ENCODE measurements around the gene CALR3.
"Not testable (repeated sequence)": the region's sequence is repeated elsewhere in the genome, so short reads cannot be mapped to it uniquely, and the experiment has no call there.

CALR3 gene, protein sequence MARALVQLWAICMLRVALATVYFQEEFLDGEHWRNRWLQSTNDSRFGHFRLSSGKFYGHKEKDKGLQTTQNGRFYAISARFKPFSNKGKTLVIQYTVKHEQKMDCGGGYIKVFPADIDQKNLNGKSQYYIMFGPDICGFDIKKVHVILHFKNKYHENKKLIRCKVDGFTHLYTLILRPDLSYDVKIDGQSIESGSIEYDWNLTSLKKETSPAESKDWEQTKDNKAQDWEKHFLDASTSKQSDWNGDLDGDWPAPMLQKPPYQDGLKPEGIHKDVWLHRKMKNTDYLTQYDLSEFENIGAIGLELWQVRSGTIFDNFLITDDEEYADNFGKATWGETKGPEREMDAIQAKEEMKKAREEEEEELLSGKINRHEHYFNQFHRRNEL

DNA sequence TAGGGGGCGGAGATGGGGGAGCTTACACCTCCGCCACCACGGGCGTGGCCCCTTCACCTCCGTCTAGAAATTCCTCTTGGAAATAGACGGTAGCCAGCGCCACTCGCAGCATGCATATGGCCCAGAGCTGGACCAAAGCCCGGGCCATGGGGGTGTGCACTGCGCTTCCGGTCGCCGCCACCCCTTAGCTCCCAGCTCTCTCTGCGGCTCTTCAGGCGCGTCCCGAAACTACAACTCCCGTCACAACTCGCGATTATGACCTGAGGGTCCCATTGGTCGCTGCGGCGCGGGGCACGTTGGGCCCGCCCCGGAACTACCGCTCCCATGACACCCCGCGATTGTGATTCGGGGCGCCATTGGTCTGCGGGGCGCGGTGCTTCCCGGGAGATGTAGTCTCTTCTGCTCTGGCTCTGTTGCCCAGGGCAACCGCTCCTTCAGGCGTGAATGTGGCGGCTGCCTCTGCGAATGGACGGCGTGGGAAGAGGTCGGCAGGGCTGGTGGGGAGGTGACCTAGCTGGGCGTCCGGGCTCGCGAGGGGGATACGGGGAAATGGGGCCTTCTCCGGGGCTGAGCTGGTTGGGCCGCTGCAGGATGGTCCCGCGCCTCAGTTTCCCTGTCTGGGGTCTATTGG lies at the start of gene CALR3, which contains the start of gene C19orf44:
TSS of gene CALR3 (minus strand) at position 186 of the 631 bp plus-strand sequence. CDS start at position 148, 38 bp downstream.
TSS of gene C19orf44 (plus strand) at position 413 of the 631 bp plus-strand sequence. CDS start 4,399 bp downstream, outside the sequence.
- peak; percentile 97 for DNase-seq (ENCODE audit: low read depth in 2 of 2)

- no peak for DNase-seq (ENCODE audit: low read depth in 2 of 2)
Measured at GRCh38 chr19:16544473-16545231, 48.7 kb upstream of the CALR3 start.

GRCh38 chr19:16543734-16544133 lies 47.8 kb upstream of the CALR3 start:
- not testable (repeated sequence) for DNase-seq (ENCODE audit: low read depth in 2 of 2)

DNA sequence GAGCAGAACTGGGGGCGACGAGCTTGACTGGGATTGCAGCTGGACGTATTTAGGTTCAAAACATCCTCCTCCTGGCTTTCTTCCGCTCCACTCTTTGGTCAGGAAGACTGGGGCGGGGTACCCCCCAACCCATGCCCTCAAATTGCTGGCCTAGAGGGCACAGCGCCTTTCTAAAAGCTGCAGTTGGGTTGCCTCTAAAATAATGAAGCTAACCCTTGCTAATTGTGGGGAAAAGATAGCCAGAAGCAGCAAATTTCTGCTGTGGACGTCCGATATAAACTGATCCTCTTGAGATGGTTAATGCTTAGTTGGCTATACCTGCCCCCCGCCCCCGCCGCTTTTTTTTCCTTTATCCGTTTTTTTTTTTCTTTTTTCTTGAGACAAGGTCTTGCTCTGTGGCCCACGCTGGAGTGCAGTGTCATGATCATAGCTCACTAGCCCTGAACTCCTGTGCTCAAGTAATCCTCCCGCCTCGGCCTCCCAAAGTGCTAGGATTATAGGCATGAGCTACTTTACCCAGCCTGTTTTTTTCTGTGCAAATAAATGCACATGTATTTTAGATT lies 47.0 kb upstream of the CALR3 start:
- DNase-seq (ENCODE audit: low read depth in 2 of 2), result no peak

DNA sequence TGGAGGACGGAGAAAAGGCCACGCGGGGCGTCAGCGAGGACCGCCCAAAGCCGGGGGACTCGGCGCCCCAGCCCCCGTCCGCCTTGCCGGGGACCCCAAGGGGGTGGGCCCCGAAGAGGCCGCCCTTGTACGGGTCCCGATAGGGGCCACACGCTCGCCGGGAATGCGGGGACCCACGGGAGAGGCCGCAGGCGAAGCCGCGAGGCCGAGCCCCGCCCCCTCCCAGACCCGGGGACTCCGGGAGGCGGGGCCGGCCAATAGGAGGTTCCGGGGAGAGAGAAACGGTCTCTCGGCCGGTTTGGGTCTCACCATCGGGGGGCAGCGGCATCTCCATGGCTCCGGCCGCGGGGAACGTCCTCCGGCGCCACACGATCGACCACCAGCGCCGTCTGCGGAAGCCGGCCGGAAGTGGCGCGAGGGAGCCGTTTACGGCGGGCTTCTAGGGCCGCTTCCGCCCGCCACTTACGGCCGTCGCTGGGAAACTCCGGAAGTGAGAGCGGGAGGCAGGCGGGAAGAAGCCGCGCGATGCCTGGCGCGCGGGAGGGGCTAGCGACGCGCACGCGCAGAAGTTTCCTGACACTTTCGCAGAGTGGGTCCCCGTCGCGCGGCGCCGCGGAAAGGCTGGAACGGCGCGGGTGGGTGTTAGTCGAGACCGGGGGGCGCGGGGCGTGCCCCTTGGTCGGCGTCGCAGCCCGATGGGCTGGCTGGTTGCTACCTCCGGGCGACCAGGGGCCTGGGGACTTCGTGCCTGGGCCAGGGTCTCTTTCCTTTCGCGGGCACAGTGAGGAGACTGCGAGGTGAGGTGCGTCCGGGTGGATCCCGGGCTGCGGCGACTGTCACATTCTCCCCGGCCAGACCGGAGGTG lies 46.3 kb upstream of the CALR3 start, which contains the start of gene CHERP:
TSS of gene CHERP (minus strand) at position 393 of the 865 bp plus-strand sequence. CDS start at position 334, 59 bp downstream.
- DNase-seq (ENCODE audit: low read depth in 2 of 2), result peak; percentile 82 to 88

- no peak for DNase-seq (ENCODE audit: low read depth in 2 of 2)
Measured at GRCh38 chr19:16541526-16542044, 45.6 kb upstream of the CALR3 start.

DNA sequence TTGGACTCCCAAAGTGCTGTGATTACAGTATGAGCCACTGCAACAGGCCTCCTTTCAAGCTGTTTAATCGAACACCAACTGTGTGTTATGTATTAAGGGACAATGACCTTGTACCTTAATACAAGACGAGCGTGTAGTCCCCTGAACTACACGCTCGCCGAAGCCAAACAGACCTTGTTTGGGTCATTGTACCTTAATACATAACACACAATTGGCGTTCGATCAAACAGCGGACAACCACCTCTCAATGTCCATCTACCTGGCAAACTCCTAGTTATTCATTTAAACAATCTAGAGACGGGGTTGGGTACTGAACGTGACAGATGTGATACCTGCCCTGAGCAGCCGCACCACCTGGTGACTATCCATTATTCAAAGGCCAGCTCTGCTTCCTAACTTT lies 45.0 kb upstream of the CALR3 start:
- no peak for DNase-seq (ENCODE audit: low read depth in 2 of 2)

GRCh38 chr19:16537111-16537510 lies 41.1 kb upstream of the CALR3 start:
- DNase-seq (ENCODE audit: low read depth in 2 of 2), result no peak

DNA sequence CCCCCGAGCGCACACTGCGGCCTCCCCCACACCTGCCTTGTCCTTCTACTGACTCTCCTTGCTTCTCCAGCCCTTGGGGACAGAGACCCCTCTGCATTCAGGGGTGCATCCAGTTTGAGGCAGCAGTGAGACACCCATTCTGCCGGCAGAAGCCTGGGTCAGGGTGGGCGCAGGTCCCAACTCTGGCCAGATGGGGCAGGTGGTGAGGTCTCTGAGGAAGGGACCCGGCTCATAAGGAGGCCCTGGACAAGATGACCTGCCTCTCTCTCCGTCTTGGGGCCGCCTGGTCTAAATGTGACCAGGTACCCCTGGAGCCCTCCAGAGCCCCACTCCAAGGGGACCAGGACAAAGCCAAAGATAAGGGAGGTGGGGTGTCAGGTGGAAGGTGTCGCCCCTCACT lies 40.2 kb upstream of the CALR3 start:
- no peak for DNase-seq (ENCODE audit: low read depth in 2 of 2)

DNA sequence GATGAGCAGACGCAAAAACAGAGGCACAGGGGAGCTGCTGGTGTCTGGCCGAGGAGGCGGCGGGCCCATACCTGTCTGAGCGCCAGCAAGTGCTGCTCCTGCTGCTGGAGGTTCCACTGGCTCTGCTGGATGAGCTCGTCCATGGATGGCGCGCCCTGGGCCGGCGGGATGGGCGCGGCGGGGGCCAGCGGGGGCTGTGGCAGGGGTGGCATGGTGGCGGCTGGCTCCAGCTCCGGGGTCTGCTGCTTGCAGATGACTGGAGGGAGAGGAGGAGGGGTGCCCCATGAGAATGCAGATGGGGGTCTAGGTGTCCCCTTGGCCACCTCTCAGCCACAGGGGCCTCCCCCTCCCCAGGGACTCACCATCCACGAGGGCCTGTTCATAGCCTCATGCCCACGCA lies 39.4 kb upstream of the CALR3 start:
- no peak for DNase-seq (ENCODE audit: low read depth in 2 of 2)

GRCh38 chr19:16532440-16533234 lies 36.7 kb upstream of the CALR3 start:
- no peak for DNase-seq (ENCODE audit: low read depth in 2 of 2)

DNA sequence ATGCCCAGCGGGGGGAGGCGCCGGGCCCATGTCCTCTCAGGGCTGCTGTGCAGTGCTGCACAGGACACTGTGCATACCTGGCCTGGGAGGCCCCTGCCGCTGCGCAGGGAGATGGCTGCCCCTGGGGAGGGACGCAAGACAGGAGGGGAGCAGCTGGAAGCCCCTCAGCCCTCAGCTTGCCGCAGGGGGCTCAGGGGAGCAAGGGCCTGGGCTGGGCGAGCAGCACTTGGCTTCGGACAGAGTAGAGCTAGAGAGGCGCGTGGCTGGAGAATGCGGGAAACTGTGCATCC lies 35.4 kb upstream of the CALR3 start:
- no peak for DNase-seq (ENCODE audit: low read depth in 2 of 2)

DNA sequence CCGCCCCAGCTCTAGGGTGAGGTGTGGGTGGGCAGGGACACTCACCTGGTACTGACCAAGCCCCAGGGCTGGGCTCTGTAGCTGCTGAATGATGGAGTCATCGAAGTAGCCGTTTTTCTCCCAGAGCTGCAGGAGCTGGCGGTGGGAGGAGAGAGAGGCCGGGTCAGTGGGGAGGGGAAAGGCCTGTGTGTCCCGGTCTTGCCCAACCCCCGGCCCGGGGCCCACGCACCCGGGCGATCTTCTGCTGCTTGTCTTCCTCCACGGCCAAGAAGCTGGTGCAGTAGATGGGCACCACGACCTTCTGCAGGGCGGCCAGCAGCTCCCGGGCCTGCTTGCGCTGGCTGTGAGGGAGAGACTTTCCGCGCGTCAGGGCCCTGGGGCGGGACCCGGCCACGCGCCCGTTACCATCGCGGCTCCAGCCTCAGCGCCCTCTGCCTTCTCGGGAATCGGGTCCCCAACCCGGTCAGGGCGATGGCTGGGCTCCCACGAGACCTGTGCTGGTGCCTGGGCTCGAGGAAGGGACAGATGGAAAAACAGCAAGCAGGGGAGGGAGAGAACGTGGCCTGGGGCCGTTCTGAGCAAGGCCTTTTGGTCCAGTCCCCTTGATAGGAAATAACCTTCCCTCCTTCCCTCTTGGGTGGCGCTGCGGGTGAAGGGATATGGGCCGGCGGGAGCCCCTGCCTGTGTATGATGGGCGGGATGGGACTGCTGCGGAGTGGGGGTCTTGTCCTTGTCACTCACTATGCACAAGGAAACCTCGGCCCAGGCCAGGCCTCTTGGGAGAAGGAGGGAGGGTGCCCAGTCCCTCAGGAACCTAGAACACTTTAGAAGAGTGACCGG lies 34.8 kb upstream of the CALR3 start:
- no peak for DNase-seq (ENCODE audit: low read depth in 2 of 2)

DNA sequence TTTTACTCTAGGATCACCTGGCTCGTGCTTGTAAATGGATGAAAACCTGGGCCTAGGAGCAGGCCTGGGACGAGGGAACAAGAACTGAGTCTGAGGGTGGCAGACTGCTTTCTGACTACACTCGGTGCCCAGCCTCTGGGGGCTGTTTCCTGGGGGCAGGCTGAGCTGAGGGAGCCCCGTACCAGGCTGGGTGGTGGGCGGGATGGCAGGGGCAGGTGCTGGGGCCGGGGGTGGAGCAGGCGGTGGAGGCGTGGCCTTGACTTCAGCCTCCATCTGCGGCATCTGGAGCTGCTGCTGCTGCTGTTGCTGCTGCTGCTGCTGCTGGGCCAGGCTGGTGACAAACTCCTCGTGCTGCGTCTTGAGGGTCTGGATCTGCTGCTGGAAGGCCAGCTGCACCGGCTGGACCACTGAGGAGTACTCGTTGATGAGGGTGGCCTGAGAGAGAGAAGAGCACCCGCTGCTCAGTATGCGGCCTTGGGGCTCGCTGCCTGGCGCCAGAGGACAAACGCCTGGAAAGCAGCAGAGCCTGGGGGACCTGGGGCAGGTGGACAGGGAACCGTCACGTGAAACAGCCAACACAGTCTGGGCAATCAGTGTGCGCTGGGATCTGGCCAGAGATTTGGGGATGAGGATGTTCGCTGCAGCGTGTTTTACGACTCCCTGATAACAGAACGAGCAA lies 33.6 kb upstream of the CALR3 start:
- no peak for DNase-seq (ENCODE audit: low read depth in 2 of 2)

GRCh38 chr19:16527971-16528521 lies 32.1 kb upstream of the CALR3 start:
- no peak for DNase-seq (ENCODE audit: low read depth in 2 of 2)

DNA sequence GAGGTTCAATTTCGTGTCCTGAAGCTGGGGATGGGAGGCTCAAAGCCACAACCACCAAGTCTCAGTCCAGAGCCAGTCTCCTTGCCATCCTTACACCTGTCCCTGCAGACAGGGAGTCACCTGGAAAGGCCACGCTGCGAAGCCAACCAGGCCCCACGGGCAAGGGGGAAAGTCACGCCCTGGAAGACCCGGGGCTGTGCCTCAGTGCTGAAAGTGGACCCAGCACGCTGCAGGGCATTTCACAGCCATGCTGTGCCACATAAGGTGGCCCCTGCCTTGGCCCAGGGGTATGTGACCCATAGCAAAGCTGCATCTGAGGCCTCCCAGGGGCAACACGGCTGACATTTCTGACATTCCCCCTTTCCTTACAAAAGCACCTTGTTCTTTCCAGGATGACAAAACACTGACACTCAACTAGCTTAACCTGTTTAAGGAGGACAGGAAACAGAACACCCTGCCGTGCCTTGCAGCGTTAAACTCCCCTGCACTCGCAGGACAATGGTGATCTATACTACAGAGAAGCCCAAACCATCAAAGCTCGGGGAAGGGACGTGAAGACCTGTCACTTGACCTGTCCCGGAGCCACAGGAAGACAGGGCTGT lies 31.5 kb upstream of the CALR3 start:
- no peak for DNase-seq (ENCODE audit: low read depth in 2 of 2)

DNA sequence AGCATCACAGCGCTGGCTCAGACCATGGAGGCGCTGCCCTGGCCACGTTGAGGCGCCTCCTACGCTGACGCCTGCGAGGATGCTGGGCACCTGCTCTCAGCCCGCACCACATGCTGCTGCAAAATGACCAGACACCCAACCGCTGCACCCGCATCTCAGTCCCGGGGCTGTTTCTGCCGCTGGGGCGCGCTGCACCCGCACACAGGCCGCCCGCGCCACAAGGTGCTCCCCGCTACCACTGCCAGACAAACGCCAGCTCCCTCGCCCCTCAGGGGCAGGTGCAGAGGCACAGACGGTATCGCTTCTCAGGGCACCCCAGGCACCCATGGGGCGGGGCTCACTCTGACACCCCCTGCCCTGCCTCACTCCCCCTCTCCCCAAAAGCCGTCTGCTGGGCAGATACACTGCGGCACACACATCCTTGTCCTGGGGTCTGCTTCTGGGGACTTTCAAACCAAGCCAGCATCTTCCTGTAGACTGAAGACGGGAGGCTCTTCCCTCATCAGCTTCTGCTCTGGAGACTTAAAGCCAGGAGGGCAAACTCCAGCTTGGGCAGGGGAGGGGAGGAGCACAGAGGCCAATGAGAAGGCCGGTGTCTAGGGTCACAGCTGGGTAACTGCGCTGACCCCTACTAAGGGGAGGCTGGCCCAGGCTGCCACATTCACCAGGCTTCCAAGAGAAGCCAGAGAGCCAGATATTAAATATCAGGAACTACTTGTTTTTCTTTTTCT lies 29.9 kb upstream of the CALR3 start:
- DNase-seq (ENCODE audit: low read depth in 2 of 2), result no peak
